ENCODE measurements around the gene GBP7. TPM values are rescaled to one million over a fixed set of nuclear protein-coding genes. Genes with fewer than 3 reads are reported as not detected.

The GBP7 gene
- total and polyA plus RNA-seq, 4 donors, result 0.89 to 27.8 (median 16.8) TPM

DNA sequence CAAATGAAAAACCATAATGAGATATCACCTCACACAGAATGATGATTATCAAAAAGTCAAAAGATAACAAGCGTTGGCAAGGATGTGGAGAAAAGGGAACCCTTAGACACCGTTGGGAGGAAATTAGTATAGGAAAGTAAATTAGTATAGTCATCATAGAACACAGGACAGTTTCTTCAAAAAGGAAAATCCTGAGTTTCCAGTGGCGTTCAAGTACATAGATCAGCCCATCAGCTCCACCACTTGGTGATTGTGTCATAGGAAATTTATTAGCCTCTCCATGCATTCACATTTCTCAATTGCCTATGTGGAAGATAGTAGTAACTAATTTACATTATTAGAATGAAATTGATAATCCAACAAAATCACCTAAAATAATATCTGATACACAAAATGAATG lies 29.1 kb downstream of the GBP7 start:
- no peaks in the 10 kb centered on the region for H3K4me1 ChIP-seq (ENCODE audit: control insufficient read depth in 4 of 4, insufficient read depth in 4 of 4, low read length in 3 of 4)
- DNase-seq (ENCODE audit: low spot score), result no peak
- H3K4me3 ChIP-seq (ENCODE audit: low read depth in 1 of 3, low read length in 3 of 3), result no peak overlapping the region
- peaks cover 0 to 40% (median 18%) of the 10 kb centered on the region in 4 donors for H3K36me3 ChIP-seq (ENCODE audit: control insufficient read depth in 4 of 4, insufficient read depth in 3 of 4, low read depth in 1 of 4, low read length in 3 of 4)
- no peak overlapping the region for H3K9ac ChIP-seq (ENCODE audit: low read depth in 1 of 2, low read length in 2 of 2)
- WGBS, result 86% methylated on average over 3 of the region's 3 CpGs
- H3K27me3 ChIP-seq (ENCODE audit: control insufficient read depth in 4 of 4, insufficient read depth in 4 of 4, low read length in 3 of 4), result no peaks in the 10 kb centered on the region
- H3K9me3 ChIP-seq (ENCODE audit: control insufficient read depth in 4 of 4, low read length in 3 of 4), result no peaks in the 10 kb centered on the region
- TF ChIP-seq ZBTB33 (IDR thresholded peaks at IDR 0.05) (no peak), ATF3 (IDR thresholded peaks at IDR 0.05) (no peak), RXRA (IDR thresholded peaks at IDR 0.05) (no peak), MAX (IDR thresholded peaks at IDR 0.05) (no peak), RAD21 (IDR thresholded peaks at IDR 0.05) (no peak), FOXA2 (IDR thresholded peaks at IDR 0.05) (no peak), TAF1 (conservative IDR thresholded peaks at IDR 0.05) (no peak), JUND (IDR thresholded peaks at IDR 0.05) (no peak), HNF4G (IDR thresholded peaks at IDR 0.05) (no peak), EGR1 (IDR thresholded peaks at IDR 0.05; ENCODE audit: low read depth in 2 of 2) (no peak), HNF4A (conservative IDR thresholded peaks at IDR 0.05) (no peak), CTCF (IDR thresholded peaks at IDR 0.05; ENCODE audit: low read depth, low read length, missing input control) (no peak), NR2F2 (IDR thresholded peaks at IDR 0.05) (no peak), YY1 (IDR thresholded peaks at IDR 0.05) (no peak), GABPA (IDR thresholded peaks at IDR 0.05 in 1 of 2, conservative IDR thresholded peaks at IDR 0.05 in 1 of 2) (no peak), FOXA1 (IDR thresholded peaks at IDR 0.05) (no peak), SP1 (IDR thresholded peaks at IDR 0.05) (no peak)
- TF ChIP-seq, protein P1, sequence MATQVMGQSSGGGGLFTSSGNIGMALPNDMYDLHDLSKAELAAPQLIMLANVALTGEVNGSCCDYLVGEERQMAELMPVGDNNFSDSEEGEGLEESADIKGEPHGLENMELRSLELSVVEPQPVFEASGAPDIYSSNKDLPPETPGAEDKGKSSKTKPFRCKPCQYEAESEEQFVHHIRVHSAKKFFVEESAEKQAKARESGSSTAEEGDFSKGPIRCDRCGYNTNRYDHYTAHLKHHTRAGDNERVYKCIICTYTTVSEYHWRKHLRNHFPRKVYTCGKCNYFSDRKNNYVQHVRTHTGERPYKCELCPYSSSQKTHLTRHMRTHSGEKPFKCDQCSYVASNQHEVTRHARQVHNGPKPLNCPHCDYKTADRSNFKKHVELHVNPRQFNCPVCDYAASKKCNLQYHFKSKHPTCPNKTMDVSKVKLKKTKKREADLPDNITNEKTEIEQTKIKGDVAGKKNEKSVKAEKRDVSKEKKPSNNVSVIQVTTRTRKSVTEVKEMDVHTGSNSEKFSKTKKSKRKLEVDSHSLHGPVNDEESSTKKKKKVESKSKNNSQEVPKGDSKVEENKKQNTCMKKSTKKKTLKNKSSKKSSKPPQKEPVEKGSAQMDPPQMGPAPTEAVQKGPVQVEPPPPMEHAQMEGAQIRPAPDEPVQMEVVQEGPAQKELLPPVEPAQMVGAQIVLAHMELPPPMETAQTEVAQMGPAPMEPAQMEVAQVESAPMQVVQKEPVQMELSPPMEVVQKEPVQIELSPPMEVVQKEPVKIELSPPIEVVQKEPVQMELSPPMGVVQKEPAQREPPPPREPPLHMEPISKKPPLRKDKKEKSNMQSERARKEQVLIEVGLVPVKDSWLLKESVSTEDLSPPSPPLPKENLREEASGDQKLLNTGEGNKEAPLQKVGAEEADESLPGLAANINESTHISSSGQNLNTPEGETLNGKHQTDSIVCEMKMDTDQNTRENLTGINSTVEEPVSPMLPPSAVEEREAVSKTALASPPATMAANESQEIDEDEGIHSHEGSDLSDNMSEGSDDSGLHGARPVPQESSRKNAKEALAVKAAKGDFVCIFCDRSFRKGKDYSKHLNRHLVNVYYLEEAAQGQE (IDR thresholded peaks at IDR 0.05), result no peak
- no peak overlapping the region for H3K27ac ChIP-seq (ENCODE audit: low read depth in 1 of 2, low read length in 2 of 2)

All from liver (tissue), 9 donors.